ENCODE measurements around the gene WFDC6. TPM values are rescaled to one million over a fixed set of nuclear protein-coding genes. Genes with fewer than 3 reads are reported as not detected.
"Not testable (repeated sequence)": the region's sequence is repeated elsewhere in the genome, so short reads cannot be mapped to it uniquely, and the experiment has no call there.

WFDC6 gene
- polyA plus RNA-seq (2013, experiment 1 of 2), result 0.27 TPM
- polyA plus RNA-seq (2013, experiment 2 of 2), result 0.36 TPM

GRCh38 chr20:45539382-45539781 is at the start of gene WFDC6:
TSS of gene WFDC6 (minus strand) at chr20:45539482. CDS start at chr20:45539407, 75 bp downstream.
- H4K8ac ChIP-seq (ENCODE audit: low read depth, low read length), result no peak within 1 kb of the TSS
- no CpG with 5 or more reads among the region's 2 CpGs for WGBS (ENCODE audit: extremely low coverage, insufficient coverage, low lambda C conversion rate)
- no peak within 1 kb of the TSS for H3K18ac ChIP-seq (ENCODE audit: low read length)

GRCh38 chr20:45588800-45589199 is 49.5 kb upstream of the WFDC6 start:
- Histone ChIP-seq H2BK120ac (ENCODE audit: low read depth, low read length) (no peak overlapping the region), H3K23ac (ENCODE audit: low read length) (no peak overlapping the region), H2BK5ac (ENCODE audit: low read length) (no peak overlapping the region), H3K4ac (ENCODE audit: low read depth, low read length) (no peak overlapping the region), H3K56ac (ENCODE audit: low read length) (peak overlapping the region; percentile 7), H3K4me3 (ENCODE audit: low read length) (no peak overlapping the region), H3K4me1 (ENCODE audit: control insufficient read depth, low read depth, low read length) (no peaks in the 10 kb centered on the region), H3K9ac (ENCODE audit: low read length) (no peak overlapping the region), H3K79me1 (ENCODE audit: low read length) (no peaks in the 10 kb centered on the region), H3K4me2 (ENCODE audit: low read length) (no peak overlapping the region), H3K36me3 (ENCODE audit: control insufficient read depth, insufficient read depth, low read length) (no peaks in the 10 kb centered on the region), H3K27me3 (ENCODE audit: insufficient read depth, low read length, poor library complexity) (no peaks in the 10 kb centered on the region), H4K8ac (ENCODE audit: low read depth, low read length) (no peak overlapping the region), H3K18ac (ENCODE audit: low read length) (peak overlapping the region; percentile 71), H2AK5ac (ENCODE audit: low read length) (no peak overlapping the region), H2BK15ac (replicated peaks; ENCODE audit: low read depth) (no peak overlapping the region), H3K27ac (ENCODE audit: low read depth, low read length) (no peak overlapping the region), H3K79me2 (ENCODE audit: control insufficient read depth, insufficient read depth, low read length) (no peaks in the 10 kb centered on the region), H4K5ac (ENCODE audit: low read length) (no peak overlapping the region)
- WGBS (ENCODE audit: extremely low coverage, insufficient coverage, low lambda C conversion rate), result no CpG with 5 or more reads among the region's 2 CpGs
- DNase-seq, result peak; percentile 76

More at GRCh38 chr20:45539382-45539781, at the start of gene WFDC6:
- Histone ChIP-seq H2BK120ac (ENCODE audit: low read depth, low read length) (no peak within 1 kb of the TSS), H4K5ac (ENCODE audit: low read length) (no peak within 1 kb of the TSS), H3K9ac (ENCODE audit: low read length) (no peak within 1 kb of the TSS), H3K4me1 (ENCODE audit: control insufficient read depth, low read depth, low read length) (no peaks in the 10 kb centered on the region), H3K79me1 (ENCODE audit: low read length) (no peaks in the 10 kb centered on the region), H3K4ac (ENCODE audit: low read depth, low read length) (no peak within 1 kb of the TSS), H3K36me3 (ENCODE audit: control insufficient read depth, insufficient read depth, low read length) (no peaks in the 10 kb centered on the region), H3K23ac (ENCODE audit: low read length) (no peak within 1 kb of the TSS), H3K79me2 (ENCODE audit: control insufficient read depth, insufficient read depth, low read length) (no peaks in the 10 kb centered on the region), H3K4me2 (ENCODE audit: low read length) (no peak within 1 kb of the TSS), H3K27me3 (ENCODE audit: insufficient read depth, low read length, poor library complexity) (no peaks in the 10 kb centered on the region), H2BK5ac (ENCODE audit: low read length) (no peak within 1 kb of the TSS), H3K56ac (ENCODE audit: low read length) (no peak within 1 kb of the TSS), H3K27ac (ENCODE audit: low read depth, low read length) (no peak within 1 kb of the TSS), H3K4me3 (ENCODE audit: low read length) (no peak within 1 kb of the TSS), H2BK15ac (replicated peaks; ENCODE audit: low read depth) (no peak within 1 kb of the TSS), H2AK5ac (ENCODE audit: low read length) (no peak within 1 kb of the TSS)
- DNase-seq, result no peak

- H4K8ac ChIP-seq (ENCODE audit: low read depth, low read length); H3K36me3 ChIP-seq (ENCODE audit: control insufficient read depth, insufficient read depth, low read length); DNase-seq; H3K56ac ChIP-seq (ENCODE audit: low read length); H2AK5ac ChIP-seq (ENCODE audit: low read length); H3K79me1 ChIP-seq (ENCODE audit: low read length); H3K4ac ChIP-seq (ENCODE audit: low read depth, low read length); H3K4me2 ChIP-seq (ENCODE audit: low read length); H3K79me2 ChIP-seq (ENCODE audit: control insufficient read depth, insufficient read depth, low read length); H3K9ac ChIP-seq (ENCODE audit: low read length); H2BK15ac ChIP-seq (replicated peaks; ENCODE audit: low read depth); H3K4me1 ChIP-seq (ENCODE audit: control insufficient read depth, low read depth, low read length); H3K4me3 ChIP-seq (ENCODE audit: low read length); H4K5ac ChIP-seq (ENCODE audit: low read length); H3K27me3 ChIP-seq (ENCODE audit: insufficient read depth, low read length, poor library complexity); H3K23ac ChIP-seq (ENCODE audit: low read length); H3K27ac ChIP-seq (ENCODE audit: low read depth, low read length): not testable (repeated sequence)
- WGBS (ENCODE audit: extremely low coverage, insufficient coverage, low lambda C conversion rate), result no CpG with 5 or more reads among the region's 5 CpGs
- Histone ChIP-seq H2BK5ac (ENCODE audit: low read length) (peak overlapping the region; percentile 42), H2BK120ac (ENCODE audit: low read depth, low read length) (peak overlapping the region; percentile 61), H3K18ac (ENCODE audit: low read length) (peak overlapping the region; percentile 96)
Measured at GRCh38 chr20:45585986-45586385, 46.7 kb upstream of the WFDC6 start.

GRCh38 chr20:45584294-45584693 is 45.0 kb upstream of the WFDC6 start:
- not testable (repeated sequence) for H3K9ac ChIP-seq (ENCODE audit: low read length); H3K4me3 ChIP-seq (ENCODE audit: low read length)
- WGBS (ENCODE audit: extremely low coverage, insufficient coverage, low lambda C conversion rate), result no CpG with 5 or more reads among the region's 5 CpGs

GRCh38 chr20:45583502-45583901 is 44.2 kb upstream of the WFDC6 start:
- H3K56ac ChIP-seq (ENCODE audit: low read length), result peak overlapping the region; percentile 83
- no peak overlapping the region for H4K8ac ChIP-seq (ENCODE audit: low read depth, low read length)
- no peaks in the 10 kb centered on the region for H3K79me2 ChIP-seq (ENCODE audit: control insufficient read depth, insufficient read depth, low read length)
- H2BK5ac ChIP-seq (ENCODE audit: low read length), result peak overlapping the region; percentile 83
- peak overlapping the region; percentile 8 for H3K4me2 ChIP-seq (ENCODE audit: low read length)
- H3K4me3 ChIP-seq (ENCODE audit: low read length), result no peak overlapping the region
- H3K79me1 ChIP-seq (ENCODE audit: low read length), result no peaks in the 10 kb centered on the region
- H3K23ac ChIP-seq (ENCODE audit: low read length), result peak overlapping the region; percentile 45
- H3K4me1 ChIP-seq (ENCODE audit: control insufficient read depth, low read depth, low read length), result peaks cover 5% of the 10 kb centered on the region
- peak overlapping the region; percentile 17 for H4K5ac ChIP-seq (ENCODE audit: low read length)
- no peak overlapping the region for H2AK5ac ChIP-seq (ENCODE audit: low read length)
- peak overlapping the region; percentile 10 for H3K4ac ChIP-seq (ENCODE audit: low read depth, low read length)
- H3K36me3 ChIP-seq (ENCODE audit: control insufficient read depth, insufficient read depth, low read length), result no peaks in the 10 kb centered on the region
- DNase-seq, result peak; percentile 83
- no peaks in the 10 kb centered on the region for H3K27me3 ChIP-seq (ENCODE audit: insufficient read depth, low read length, poor library complexity)
- WGBS (ENCODE audit: extremely low coverage, insufficient coverage, low lambda C conversion rate), result no CpG with 5 or more reads among the region's 3 CpGs
- H2BK15ac ChIP-seq (replicated peaks; ENCODE audit: low read depth), result no peak overlapping the region
- H2BK120ac ChIP-seq (ENCODE audit: low read depth, low read length), result peak overlapping the region; percentile 9
- peak overlapping the region; percentile 66 for H3K9ac ChIP-seq (ENCODE audit: low read length)
- peak overlapping the region; percentile 11 for H3K18ac ChIP-seq (ENCODE audit: low read length)
- H3K27ac ChIP-seq (ENCODE audit: low read depth, low read length), result peak overlapping the region; percentile 47

More at GRCh38 chr20:45584294-45584693, 45.0 kb upstream of the WFDC6 start:
- H3K56ac ChIP-seq (ENCODE audit: low read length); H2BK15ac ChIP-seq (replicated peaks; ENCODE audit: low read depth); H3K4me1 ChIP-seq (ENCODE audit: control insufficient read depth, low read depth, low read length); H3K23ac ChIP-seq (ENCODE audit: low read length); H3K36me3 ChIP-seq (ENCODE audit: control insufficient read depth, insufficient read depth, low read length); H3K79me2 ChIP-seq (ENCODE audit: control insufficient read depth, insufficient read depth, low read length); H3K27me3 ChIP-seq (ENCODE audit: insufficient read depth, low read length, poor library complexity); H2BK5ac ChIP-seq (ENCODE audit: low read length); H3K79me1 ChIP-seq (ENCODE audit: low read length); H4K8ac ChIP-seq (ENCODE audit: low read depth, low read length); H4K5ac ChIP-seq (ENCODE audit: low read length); H2AK5ac ChIP-seq (ENCODE audit: low read length); H3K27ac ChIP-seq (ENCODE audit: low read depth, low read length); H3K4me2 ChIP-seq (ENCODE audit: low read length): not testable (repeated sequence)
- Histone ChIP-seq H3K4ac (ENCODE audit: low read depth, low read length) (peak overlapping the region; percentile 94), H3K18ac (ENCODE audit: low read length) (peak overlapping the region; percentile 68), H2BK120ac (ENCODE audit: low read depth, low read length) (peak overlapping the region; percentile 92)
- peak; percentile 71 for DNase-seq

GRCh38 chr20:45581702-45582101 is 42.4 kb upstream of the WFDC6 start:
- Histone ChIP-seq H2BK15ac (replicated peaks; ENCODE audit: low read depth) (no peak overlapping the region), H3K4ac (ENCODE audit: low read depth, low read length) (peak overlapping the region; percentile 94), H3K4me2 (ENCODE audit: low read length) (no peak overlapping the region), H2BK120ac (ENCODE audit: low read depth, low read length) (peak overlapping the region; percentile 49), H3K4me3 (ENCODE audit: low read length) (no peak overlapping the region), H3K36me3 (ENCODE audit: control insufficient read depth, insufficient read depth, low read length) (no peaks in the 10 kb centered on the region), H3K79me1 (ENCODE audit: low read length) (no peaks in the 10 kb centered on the region), H3K27ac (ENCODE audit: low read depth, low read length) (no peak overlapping the region), H3K27me3 (ENCODE audit: insufficient read depth, low read length, poor library complexity) (no peaks in the 10 kb centered on the region), H2AK5ac (ENCODE audit: low read length) (peak overlapping the region; percentile 49), H3K56ac (ENCODE audit: low read length) (no peak overlapping the region), H3K18ac (ENCODE audit: low read length) (peak overlapping the region; percentile 71), H4K8ac (ENCODE audit: low read depth, low read length) (no peak overlapping the region), H3K79me2 (ENCODE audit: control insufficient read depth, insufficient read depth, low read length) (no peaks in the 10 kb centered on the region), H3K9ac (ENCODE audit: low read length) (peak overlapping the region; percentile 33), H2BK5ac (ENCODE audit: low read length) (peak overlapping the region; percentile 54), H3K23ac (ENCODE audit: low read length) (no peak overlapping the region), H3K4me1 (ENCODE audit: control insufficient read depth, low read depth, low read length) (peaks cover 8% of the 10 kb centered on the region), H4K5ac (ENCODE audit: low read length) (no peak overlapping the region)
- peak; percentile 38 for DNase-seq

Data from mesendoderm (in vitro differentiated cells).